ENCODE measurements around the gene SLC22A6. TPM values are rescaled to one million over a fixed set of nuclear protein-coding genes. Genes with fewer than 3 reads are reported as not detected.

The SLC22A6 gene
- total RNA-seq, 1 donor from 2014 or later: not detected

GRCh38 chr11:62965574-62965973 is 19.2 kb downstream of the SLC22A6 start:
- Mint-ChIP-seq H3K4me1 (peaks cover 8% of the 10 kb centered on the region), H3K27ac (no peak overlapping the region), H3K9me3 (peaks cover 14% of the 10 kb centered on the region), H3K4me3 (no peak overlapping the region), H3K36me3 (peaks cover 2% of the 10 kb centered on the region), H3K27me3 (ENCODE audit: low read depth) (peaks cover 11% of the 10 kb centered on the region)
- no peak for TF ChIP-seq CTCF (IDR thresholded peaks at IDR 0.05; ENCODE audit: unreplicated experiment)
- no peak for DNase-seq (ENCODE audit: low spot score in 2 of 2, unreplicated experiment in 2 of 2)

- H3K4me1 Mint-ChIP-seq: peaks cover 22% of the 10 kb centered on the region
- peaks cover 2% of the 10 kb centered on the region for H3K27me3 Mint-ChIP-seq (ENCODE audit: low read depth)
- no peak for TF ChIP-seq CTCF (IDR thresholded peaks at IDR 0.05; ENCODE audit: unreplicated experiment)
- no peak overlapping the region for H3K27ac Mint-ChIP-seq
- DNase-seq (ENCODE audit: low spot score in 2 of 2, unreplicated experiment in 2 of 2): no peak
- H3K9me3 Mint-ChIP-seq: peaks cover 10% of the 10 kb centered on the region
- no peak overlapping the region for H3K4me3 Mint-ChIP-seq
- H3K36me3 Mint-ChIP-seq: no peaks in the 10 kb centered on the region
These were observed 22.4 kb downstream of the SLC22A6 start for GRCh38 chr11:62962391-62962790.

GRCh38 chr11:62961017-62961570 is 23.7 kb downstream of the SLC22A6 start:
- Mint-ChIP-seq H3K27me3 (ENCODE audit: low read depth) (no peaks in the 10 kb centered on the region), H3K4me1 (peaks cover 22% of the 10 kb centered on the region), H3K27ac (no peak overlapping the region), H3K9me3 (no peaks in the 10 kb centered on the region), H3K4me3 (no peak overlapping the region), H3K36me3 (no peaks in the 10 kb centered on the region)
- no peak for TF ChIP-seq CTCF (IDR thresholded peaks at IDR 0.05; ENCODE audit: unreplicated experiment)
- DNase-seq (ENCODE audit: low spot score in 2 of 2, unreplicated experiment in 2 of 2): no peak

GRCh38 chr11:62959422-62959980 is 25.3 kb downstream of the SLC22A6 start:
- Mint-ChIP-seq H3K9me3 (no peaks in the 10 kb centered on the region), H3K36me3 (no peaks in the 10 kb centered on the region), H3K27me3 (ENCODE audit: low read depth) (no peaks in the 10 kb centered on the region), H3K27ac (peak overlapping the region; percentile 84), H3K4me3 (no peak overlapping the region), H3K4me1 (peaks cover 23% of the 10 kb centered on the region)
- DNase-seq (ENCODE audit: low spot score in 2 of 2, unreplicated experiment in 2 of 2): no peak
- TF ChIP-seq CTCF (IDR thresholded peaks at IDR 0.05; ENCODE audit: unreplicated experiment): no peak

- H3K4me3 Mint-ChIP-seq: no peak overlapping the region
- no peaks in the 10 kb centered on the region for H3K27me3 Mint-ChIP-seq (ENCODE audit: low read depth)
- peaks cover 21% of the 10 kb centered on the region for H3K4me1 Mint-ChIP-seq
- H3K9me3 Mint-ChIP-seq: no peaks in the 10 kb centered on the region
- no peak for TF ChIP-seq CTCF (IDR thresholded peaks at IDR 0.05; ENCODE audit: unreplicated experiment)
- peak overlapping the region; percentile 84 for H3K27ac Mint-ChIP-seq
- no peak for DNase-seq (ENCODE audit: low spot score in 2 of 2, unreplicated experiment in 2 of 2)
- H3K36me3 Mint-ChIP-seq: no peaks in the 10 kb centered on the region
These were observed 26.0 kb downstream of the SLC22A6 start for GRCh38 chr11:62958547-62959421.

Measured in mesothelial cell of epicardium (in vitro differentiated cells).